Upper lobe of left lung (tissue), 4 donors: ENCODE results near the gene GOLPH3.

Experiments used
- CTCF ChIP-seq, 6 experiments: fragments of 450-650 bp in 4 of 6; fragments of 200-600 bp in 2 of 6; sonication (generic) in 2 of 6; IDR thresholded peaks; one replicate each; pipeline ENCODE4 v1.5.1; 2016 to 2019; ENCODE audit warnings: antibody characterized with exemption in 6 of 6
- POLR2A ChIP-seq, 4 donors: fragments of 450-650 bp; IDR thresholded peaks; one replicate each; pipeline ENCODE4 v1.5.1; 2016 to 2017; ENCODE audit warnings: antibody characterized with exemption in 4 of 4, mild to moderate bottlenecking in 2 of 4

GRCh38 chr5:32087086-32088082, 86.7 kb downstream of the GOLPH3 start:
- TF ChIP-seq CTCF (IDR thresholded peaks at IDR 0.05): no peak
- TF ChIP-seq POLR2A (IDR thresholded peaks at IDR 0.05): no peak
